ENCODE data around the gene FGF3.

Gene FGF3

DNA sequence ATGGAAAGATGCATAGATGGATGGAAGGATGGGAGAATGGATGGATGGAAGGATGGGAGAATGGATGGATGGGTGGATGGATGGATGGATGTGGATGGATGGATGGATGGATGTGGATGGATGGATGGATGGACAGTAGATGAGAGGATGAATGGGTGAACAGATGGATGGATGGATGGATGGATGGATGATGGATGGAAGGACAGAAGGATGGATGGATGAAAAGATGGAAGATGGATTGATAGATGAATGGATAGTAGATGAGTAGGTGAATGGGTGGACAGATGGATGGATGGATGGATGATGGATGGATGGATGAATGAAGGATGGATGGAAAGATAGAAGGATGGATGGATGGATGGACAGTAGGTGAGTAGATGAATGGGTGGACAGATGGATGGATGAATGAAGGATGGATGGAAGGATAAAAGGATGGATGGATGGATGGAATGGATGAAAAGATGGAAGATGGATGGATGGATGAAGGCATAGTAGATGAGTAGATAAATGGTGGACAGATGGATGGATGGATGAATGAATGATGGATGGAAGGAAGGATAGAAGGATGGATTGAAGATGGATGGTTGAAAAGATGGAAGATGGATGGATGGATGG is 15.5 kb downstream of the FGF3 start:
- DNase-seq, result no peak

DNA sequence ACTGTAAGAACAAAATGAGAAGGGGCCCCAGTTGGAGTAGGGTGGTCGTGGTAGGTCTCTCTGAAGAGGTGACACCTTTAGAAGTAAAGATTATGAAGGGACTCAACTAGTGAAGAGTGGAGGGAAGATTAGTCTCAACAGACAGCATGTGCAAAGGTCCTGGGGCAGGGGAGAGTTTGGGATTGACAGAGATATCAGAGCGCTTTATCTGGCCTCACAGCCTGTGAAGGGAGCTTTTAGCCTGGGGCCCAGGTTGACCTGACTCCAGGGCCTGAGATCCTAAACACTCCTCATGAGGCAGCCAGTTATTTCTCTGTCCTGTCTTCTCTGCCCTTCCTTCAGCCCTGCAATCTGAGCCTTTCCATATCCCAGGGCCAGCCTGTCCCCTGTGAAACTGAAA is 16.2 kb downstream of the FGF3 start:
- DNase-seq, result no peak

DNA sequence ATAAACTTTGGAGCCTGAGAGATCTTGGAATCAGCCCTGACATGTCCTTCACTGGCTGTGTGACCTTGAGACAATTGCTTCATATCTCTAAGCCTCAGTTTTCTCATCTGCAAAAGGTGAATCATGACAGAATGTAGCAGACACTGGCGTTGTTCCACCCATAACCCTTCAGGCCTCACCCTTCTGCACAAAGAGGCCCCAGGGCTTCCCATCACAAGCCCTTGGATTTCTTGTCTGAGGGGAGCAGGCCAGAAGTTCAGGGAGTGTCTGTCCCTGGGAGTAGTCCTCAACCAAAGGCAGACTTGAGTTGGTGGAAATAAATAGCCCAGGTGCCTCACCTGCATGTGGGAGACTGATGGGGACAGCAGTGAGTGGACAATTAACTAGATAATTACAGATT is 16.6 kb downstream of the FGF3 start:
- no peak for DNase-seq

DNA sequence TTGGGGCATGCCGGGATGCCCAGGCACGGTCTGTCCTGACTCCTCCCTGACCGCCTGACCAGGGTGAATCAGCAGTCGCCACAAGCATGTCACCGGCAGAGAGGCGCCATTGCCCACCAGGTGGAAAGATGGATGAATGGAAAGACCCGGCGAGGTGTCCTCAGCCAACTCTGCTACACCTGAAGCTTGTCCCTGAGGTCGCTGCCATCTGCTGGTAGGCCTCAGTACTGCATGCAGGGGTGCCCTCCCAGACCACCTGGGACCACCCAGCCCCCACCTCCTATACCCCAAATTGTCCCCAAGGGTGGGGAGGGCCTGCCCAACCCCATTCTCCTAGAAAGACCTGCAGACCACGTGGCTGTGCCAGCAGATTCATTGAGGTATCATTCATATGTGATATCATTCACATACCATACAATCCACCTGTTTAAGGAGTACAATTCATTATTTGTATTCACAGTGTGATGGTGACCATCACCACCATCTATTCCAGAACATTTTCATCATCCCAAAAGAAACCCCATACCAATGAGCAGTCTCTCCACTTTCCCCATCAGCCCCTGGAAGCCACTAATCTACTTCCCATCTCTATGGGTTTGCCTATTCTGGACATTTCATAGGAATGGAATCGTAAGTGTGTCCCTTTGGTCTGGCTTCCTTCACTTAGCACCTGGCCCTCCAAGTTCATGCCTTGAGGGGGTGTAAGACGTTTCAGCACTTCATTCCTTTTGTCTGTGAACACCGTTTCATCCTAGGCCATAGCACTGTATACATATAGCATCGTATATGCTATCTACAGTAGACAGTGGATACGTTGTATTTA is 17.5 kb downstream of the FGF3 start:
- DNase-seq, result no peak

DNA sequence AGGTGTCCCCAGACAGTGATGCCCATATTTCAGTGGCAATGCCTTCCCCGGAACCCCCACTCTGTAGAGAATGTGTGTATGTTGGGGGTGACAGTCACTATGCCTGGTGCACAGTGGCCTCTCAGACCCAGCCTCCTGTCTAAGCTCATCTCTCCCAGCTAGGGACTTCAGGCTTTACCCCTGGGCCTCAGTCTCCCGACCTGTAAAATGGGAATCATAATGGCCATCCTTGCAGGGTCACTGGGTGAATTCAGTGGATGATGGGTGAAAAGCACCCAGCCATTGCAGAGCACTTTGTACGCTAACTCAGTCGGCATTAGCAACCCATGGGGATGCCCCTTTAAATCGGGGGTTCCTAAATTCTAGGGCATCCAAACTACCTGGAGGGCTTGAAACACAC is 18.9 kb downstream of the FGF3 start:
- no peak for DNase-seq

DNA sequence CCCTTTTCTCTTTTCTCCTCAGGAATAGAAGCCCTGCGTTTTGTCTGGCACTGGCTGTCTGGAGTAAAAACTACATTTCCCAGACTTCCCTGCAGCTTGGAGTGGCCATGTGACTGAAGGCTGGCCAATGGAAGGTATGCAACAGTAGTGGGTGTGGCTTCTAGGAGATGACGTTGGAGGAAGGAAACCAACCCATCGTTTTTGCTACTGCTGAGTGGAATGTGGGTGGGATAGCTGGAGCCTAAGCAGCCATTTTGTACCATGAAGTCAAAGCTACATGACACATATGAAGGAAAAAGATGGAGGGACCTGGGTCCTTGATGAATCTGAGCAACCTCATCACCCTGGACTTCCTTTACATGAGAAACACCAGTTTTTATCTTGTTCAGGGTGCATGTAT is 19.6 kb downstream of the FGF3 start:
- DNase-seq, result peak in 1 of 14 donors; percentile 72

DNA sequence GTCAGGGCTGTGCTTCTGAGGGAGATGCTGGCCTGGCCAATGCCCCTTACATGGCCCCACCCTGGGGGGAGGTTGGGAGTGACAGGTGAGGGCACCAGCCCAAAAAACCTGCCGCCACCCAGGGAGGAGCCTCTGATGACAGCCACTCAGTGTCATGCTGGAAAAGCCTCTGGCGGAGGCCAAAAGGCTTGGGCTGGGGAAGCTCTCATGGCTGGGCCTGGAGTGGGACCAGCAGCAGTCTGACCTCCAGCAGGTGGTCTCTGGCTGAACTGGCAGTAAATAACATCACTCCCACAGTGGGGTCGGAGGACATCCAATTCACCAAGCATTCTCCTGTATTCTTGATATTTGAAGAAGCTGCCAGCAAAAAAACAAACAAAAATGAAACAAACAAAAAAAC is 20.1 kb downstream of the FGF3 start:
- peak in 1 of 14 donors; percentile 65 for DNase-seq

DNA sequence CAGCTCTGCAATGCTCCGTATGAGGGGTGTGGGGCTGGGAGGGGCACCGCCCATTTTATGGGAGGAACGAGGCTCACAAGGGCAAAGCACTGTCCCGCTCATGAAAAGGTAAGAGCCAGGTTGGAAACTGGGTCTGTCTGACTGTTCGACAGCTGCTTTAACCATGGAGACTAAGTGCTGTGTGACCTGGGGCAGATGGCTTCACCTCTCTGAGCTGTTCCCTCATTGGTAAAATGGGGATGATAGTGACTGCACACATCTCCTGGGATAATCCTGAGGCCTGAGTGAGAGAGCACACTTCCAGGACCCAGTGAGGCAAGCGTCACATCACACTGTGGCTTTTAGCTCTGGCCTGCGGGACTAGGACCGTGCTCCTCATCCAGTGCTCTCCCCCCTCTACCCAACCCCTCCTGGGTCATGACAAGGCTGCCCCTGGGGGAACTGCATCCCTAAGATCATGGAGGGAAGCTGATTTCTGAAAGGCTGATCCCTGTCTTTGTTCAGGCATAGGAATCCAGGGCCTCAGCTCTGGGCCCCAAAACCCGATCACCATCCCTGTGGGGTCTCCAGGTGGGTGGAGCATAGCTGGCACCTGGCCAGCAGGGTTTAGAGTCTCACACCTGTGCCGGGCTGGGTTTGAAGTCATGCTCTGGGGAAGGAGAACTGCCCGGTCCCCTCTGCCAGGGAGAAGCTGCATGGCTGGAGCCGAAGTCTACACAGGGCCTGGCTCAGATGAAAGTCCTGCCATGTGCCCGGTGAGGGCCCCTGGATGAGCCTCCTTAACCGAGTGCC is 21.3 kb downstream of the FGF3 start:
- DNase-seq, result peak in 1 of 14 donors; percentile 41

DNA sequence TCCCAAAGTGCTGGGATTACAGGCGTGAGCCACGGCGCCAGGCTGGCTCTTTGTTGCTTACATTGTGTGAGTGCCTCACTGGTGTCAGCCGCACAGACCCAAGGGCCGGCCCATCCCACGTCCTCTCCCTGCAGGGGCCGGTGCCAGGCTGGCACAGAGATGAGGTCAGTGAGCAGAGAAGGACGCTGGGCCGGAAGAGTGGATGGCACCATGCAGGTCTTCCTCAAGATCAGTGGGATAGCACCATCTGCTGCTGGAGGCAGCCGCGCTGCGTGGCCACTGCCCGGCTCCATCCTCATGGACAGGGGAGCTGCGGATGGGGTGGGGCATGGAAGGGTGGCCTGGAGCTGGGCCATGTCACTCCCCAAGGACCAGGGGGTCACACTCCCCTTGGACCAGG is 22.1 kb downstream of the FGF3 start:
- peak in 2 of 14 donors; percentile 34 to 94 for DNase-seq

DNA sequence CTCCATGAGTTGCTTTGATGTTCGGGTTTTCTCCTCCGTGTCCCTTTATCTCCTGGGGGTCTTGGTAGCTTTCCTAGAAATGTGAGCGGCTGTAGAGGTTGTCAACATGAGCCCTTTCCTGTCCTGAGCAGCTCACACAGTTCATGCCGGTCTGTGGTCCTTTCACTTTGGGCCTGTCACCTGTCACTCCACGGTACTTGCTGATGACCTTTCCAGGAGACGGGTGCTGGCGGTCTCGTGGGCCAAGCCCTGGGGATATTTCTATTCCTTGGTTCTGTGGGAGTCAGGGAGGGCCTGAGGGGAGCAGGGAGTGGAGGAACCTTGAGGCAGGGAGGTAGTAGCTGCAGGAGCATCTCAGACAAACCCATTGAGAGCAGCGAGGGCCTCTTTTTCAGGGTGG is 23.2 kb downstream of the FGF3 start:
- no peak for DNase-seq

DNA sequence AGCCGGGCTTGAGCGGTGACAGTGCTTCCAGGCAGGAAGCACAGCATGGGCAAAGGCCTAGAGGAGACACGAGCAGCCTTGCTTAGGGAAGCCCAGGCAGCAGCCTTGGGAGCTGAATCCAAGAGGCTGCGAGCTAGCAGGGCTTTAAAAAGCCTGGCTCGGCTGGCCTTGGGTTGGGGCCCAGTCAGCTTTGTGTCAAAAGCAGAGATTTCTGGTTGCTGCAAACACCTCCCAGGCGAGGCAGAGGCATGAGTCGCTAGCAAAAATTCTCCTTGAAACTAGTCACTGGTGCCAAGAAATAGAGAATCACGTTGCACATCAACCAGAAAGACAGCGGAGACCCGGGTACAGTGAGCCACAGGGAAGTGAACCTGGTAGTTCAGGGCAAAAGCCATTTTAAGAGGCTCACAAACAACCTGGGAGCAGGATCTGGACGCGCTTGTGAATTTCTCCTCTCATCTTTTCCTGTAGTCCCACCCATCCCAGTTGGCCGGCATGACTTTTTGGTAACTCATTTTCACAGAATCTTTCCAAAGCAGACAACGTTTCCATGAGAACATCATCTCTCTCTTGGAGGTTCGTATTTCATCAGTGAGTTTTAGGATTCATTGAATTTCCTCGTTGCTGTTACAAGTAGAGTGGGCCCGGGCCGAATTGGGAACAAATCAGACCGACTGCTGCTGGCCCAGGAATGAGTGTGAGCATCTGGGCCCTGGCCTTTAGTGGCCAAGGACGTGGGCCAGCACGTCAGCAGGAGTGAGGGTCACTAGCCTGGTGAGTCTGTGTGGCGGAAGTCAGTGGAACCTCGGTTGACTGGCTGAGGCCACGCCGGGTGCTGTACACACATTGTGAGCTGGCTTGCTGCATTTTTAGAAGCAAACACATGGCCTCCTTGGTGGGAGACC is 27.7 kb downstream of the FGF3 start:
- peak in 7 of 14 donors; percentile 1 to 53 (median 15) for DNase-seq

DNA sequence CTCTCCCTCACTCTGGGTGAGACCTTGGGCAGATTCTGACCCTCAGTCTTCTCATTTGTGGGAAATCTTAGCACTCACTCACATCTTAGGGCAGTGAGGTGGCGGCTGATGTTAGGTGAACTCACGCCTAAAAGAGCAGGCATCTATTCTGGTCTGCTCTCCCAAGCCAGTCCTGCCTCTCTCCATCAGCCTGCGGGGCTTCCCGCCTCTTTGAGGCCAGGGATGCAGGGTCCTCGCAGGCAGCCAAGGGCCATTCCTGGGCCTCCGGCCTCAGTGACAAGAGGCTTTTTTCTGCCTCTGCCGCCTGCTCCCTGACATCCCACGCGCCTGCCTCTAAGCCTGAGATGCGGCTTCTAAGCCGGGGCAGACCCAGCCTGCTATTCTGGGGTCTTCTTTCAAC is 30.3 kb downstream of the FGF3 start:
- no peak for DNase-seq

DNA sequence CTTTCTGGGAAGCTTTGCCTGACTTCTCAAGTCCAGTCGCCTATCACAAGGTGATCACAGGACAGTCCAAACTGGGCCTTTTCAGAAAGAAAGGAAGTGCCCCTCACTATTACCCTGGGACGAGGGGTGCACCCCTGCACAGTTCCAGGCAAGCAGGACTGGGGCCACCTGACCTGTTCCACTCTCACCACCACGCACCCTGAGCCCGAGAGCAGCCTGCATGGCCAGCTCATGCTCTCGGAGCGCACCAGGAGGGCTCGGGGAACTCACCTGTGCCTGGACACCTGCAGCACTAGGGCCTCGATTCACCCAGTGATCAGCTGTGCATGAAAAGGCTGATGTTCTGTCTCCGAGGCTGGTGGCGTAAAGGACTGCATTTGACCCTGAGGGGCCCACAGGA is 31.3 kb downstream of the FGF3 start:
- DNase-seq, result no peak

DNA sequence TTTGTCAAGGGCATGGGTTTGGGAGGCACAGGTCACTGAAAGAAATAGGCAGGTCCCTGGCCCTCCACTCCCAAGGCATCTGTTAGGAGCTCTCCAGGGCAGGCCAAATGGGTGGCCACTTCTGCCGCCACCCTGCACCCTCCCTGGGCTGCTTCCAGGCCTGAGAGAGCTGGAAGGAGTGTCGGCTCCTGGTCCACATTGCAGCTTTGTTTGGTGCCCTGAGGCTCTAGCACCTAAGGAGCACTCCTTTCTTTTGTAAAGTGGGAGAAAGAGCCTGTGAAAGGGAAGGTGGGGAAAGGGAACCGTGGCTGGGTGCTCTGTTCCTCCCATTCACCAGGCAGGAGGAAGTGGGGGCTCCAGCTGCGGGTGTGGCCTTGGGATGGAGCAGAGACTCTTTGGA is 31.8 kb downstream of the FGF3 start:
- DNase-seq, result no peak

DNA sequence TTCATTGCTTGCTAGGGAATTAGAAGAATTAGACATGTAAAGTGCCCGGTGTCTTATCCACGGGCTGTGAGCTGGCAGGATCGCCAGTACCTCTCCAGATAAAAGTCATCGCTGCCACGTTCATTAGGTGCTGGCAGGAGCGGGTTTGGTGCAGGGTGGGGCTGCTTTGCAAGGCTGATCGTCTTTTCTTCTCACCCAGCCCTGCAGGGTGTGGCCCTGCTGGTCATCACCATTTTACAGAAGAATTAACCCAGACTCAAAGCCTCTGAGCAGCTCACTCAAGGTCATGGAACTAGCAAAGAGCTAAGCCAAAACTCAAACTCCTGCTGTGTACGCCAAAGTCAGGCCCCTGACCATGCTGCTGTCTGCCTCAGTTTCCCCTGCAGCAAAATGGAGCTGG is 38.0 kb downstream of the FGF3 start:
- no peak for DNase-seq

DNA sequence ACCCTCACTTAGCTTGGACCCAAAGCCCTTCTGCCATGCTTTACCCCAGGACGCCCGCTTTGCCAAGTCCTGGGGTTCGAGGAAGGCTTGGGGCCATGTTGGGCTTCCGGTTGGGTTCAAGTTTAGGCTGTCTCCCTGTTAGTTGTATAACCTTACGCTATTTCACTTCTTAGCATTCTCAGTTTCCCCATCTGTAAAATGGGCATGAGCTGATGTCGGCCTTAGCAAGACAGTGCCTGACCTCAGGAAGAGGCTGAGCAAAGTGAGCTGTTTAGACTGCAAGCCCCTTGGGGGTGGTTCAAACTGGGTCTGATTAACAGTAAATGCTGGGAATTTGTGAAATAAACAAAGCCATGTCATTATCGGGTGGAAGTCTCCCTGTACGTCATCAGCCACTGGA is 40.8 kb downstream of the FGF3 start:
- no peak for DNase-seq

DNA sequence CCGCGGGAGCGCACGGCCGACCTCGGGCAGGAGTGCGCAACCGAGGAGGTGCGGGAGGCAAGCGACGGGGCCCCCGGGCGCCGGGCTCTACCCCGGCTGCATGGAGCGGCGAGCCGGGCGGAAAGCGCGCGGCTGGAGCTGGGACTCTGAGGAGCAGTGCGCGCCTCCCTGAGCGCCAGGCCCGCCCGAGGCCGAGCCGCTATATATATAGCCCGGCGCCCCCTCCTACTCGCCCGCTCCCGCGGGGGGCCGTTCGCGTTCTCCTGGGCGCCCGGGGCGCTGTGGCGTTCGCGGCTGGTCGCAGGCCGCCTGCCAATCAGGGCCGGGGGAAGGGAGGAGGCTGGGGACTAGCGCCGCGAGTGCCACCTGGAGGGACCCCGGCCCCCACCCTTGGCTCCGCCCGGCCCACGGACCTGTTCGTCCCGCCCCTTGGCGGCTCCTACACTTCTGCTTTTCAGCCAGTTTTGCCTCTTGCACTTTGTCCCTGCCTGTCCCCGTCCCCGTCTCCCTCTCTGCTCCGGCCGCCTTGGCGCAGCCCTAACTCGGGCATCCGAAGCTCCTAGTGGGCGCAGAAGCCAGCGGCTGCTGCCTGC is 44.0 kb downstream of the FGF3 start, which contains the start of gene FGF4:
Gene FGF4, minus strand, starts transcription at position 179 of the 593 bp plus-strand sequence. CDS start 257 bp downstream, outside the sequence.
- DNase-seq, result no peak

DNA sequence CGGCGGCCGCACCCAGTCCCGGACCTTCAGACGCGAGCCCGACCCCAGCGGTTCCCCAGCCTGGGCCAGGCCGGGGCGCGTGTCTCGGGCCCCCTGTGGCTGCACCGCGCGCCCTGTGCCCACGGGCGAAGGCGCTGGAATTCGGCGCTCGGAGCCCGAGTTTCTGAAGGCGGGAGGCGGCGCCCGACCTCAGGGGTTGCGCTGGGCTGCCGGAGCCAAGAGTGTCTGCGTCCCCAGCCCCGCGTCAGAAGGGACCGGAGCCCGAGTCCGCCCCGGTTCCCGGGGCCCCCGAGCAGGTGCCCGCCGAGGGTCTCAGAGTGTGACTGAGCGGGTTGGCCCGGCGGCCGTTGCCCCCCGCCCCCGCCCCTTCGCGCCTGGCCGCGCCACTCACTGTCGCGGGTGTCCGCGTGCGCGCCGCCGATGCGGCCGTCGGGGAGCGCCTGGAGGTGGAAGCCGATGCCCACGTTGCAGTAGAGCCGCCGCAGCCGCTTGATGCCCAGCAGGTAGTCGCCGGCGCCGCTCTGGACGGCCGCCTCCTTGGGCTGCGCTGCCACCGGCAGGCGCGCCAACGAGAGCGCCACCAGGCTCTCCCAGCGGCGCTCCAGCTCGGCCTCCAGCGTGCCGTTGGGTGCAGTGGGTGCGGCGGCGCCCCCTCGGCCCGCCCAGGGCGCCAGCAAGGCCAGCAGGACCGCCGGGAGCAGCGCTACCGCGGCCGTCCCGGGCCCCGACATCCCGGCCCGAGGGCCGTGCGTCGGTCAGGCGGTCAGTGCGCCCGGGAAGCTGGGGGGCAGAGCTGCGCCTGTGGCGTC is 44.7 kb downstream of the FGF3 start:
- no peak for DNase-seq

DNA sequence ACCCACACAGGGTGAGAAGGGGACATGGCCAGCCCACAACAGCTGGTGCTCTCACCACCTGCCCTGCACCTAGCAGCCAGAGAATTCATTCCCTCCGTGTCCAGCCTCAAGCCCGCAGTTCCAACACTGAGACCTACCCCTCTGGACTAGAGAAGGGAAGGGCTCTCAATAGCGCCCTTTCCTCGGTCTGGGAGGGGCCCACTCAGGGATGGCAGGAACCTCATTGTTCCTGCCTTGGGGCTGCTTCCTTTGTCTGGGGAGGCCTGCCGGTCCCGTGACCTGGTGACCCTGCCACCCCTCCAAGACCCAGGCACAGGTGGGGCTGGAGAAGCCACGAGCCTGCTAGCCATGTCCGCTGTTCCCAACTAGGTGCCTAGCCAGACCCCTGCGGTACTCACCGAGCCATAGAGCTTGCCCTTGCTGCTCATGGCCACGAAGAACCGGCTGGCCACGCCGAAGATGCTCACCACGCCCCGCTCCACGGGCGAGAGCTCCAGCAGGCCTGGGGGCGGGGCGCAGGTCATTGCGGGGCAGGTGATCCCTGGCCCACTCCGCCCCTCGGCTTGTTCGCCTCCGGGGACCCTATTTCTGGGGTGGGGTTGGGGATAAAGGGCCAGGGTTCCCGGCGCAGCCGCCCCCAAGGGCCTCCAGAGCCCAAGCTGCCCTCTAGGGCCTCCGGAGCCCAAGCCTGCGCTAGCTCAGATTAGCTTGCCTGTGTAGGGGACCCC is 45.4 kb downstream of the FGF3 start:
- DNase-seq, result no peak

DNA sequence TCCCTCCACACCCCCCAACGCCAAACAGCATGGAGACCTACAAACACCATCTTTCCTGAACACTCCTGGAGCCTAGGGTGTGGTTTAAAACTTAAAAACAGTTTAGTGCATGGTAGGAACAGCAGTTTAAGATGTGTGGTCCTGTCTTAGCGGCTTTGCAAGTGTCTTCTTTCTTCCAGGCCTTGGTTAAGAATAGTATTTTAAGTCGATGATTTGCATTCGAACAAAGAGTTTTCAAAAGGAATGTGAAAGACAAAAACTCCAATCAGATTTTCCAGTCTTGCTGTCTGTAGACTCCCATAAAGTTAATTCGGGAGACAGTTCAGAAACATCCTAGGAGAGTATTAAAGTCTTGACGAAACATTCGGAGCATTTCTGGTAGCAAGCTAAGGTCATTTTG is 47.8 kb downstream of the FGF3 start:
- no peak for DNase-seq

All from C1 segment of cervical spinal cord (tissue), 14 donors.